ENCODE measurements around the gene RBM10.
"Not testable (repeated sequence)": the region's sequence is repeated elsewhere in the genome, so short reads cannot be mapped to it uniquely, and the experiment has no call there.

RBM10 gene, protein sequence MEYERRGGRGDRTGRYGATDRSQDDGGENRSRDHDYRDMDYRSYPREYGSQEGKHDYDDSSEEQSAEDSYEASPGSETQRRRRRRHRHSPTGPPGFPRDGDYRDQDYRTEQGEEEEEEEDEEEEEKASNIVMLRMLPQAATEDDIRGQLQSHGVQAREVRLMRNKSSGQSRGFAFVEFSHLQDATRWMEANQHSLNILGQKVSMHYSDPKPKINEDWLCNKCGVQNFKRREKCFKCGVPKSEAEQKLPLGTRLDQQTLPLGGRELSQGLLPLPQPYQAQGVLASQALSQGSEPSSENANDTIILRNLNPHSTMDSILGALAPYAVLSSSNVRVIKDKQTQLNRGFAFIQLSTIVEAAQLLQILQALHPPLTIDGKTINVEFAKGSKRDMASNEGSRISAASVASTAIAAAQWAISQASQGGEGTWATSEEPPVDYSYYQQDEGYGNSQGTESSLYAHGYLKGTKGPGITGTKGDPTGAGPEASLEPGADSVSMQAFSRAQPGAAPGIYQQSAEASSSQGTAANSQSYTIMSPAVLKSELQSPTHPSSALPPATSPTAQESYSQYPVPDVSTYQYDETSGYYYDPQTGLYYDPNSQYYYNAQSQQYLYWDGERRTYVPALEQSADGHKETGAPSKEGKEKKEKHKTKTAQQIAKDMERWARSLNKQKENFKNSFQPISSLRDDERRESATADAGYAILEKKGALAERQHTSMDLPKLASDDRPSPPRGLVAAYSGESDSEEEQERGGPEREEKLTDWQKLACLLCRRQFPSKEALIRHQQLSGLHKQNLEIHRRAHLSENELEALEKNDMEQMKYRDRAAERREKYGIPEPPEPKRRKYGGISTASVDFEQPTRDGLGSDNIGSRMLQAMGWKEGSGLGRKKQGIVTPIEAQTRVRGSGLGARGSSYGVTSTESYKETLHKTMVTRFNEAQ

DNA sequence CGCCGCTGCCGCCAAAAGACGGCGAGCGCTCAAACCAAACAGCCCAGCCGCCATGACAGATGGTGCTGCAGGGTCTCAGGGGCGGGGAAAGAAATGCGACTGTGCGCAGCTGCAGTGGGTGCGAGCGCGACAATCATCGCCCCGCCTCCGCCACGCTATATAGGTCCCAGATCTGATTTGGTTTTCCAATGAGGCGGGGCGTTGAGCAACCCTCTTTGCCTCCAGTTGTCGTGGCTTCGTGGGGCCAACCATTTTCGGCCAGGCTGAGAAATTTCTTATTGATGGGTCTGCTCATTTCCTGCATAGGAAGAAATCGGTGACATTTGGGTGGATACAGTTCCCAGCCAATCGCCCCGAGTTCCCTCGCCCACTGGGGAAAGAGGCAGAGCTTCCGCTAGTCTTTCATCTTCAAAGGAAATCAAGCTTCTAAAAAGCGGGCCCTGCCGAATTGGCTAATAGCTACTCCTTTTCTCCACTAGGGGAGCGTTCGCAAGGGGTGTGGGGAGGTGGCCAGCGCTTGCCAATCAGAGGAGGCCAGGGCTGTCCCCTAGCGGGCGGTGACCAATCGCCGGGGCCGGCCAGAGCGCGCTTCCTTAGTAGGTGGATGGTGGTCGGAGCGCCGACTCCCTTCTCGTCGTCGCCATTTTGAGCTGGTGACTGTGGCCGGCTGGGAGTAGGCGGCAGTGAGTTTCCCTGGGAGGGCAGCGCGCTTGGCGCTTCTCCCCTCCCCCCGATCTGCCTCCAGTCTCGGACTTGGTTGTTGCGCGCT lies at the start of gene RBM10, which contains the start of gene NDUFB11:
TSS of gene RBM10 (plus strand) at position 596 of the 769 bp plus-strand sequence. CDS start 2,261 bp downstream, outside the sequence.
TSS of gene NDUFB11 (minus strand) at position 77 of the 769 bp plus-strand sequence. CDS start at position 54, 23 bp downstream.
- Histone ChIP-seq H3K36me3 (ENCODE audit: insufficient read depth, low read depth, low read length) (peaks cover 18% of the 10 kb centered on the region; the same call in 1 of the 2 replicates), H3K4me3 (ENCODE audit: low read length) (peak within 1 kb of the TSS; percentile 92), H3K9me3 (ENCODE audit: insufficient read depth, low read depth, low read length) (no peaks in the 10 kb centered on the region)

DNA sequence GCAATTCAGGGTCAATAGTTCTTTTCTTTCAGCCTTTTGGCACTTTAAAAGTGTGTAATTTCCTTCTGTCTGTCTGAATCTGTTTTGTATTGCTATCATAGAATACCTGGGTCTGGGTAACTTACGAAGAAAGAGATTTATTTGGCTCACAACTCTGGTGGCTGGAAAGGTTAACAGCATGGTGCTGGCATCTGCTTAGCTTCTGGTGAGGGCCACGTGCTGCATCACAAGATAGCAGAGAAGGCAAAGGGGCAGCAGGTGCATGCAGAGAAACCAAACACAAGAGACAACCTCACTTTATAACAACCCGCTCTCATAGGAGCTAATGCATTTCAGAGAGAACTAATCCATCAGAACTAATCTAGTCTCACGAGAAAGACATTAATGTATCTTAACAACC lies 48.0 kb upstream of the RBM10 start:
- no peaks in the 10 kb centered on the region for H3K9me3 ChIP-seq (ENCODE audit: insufficient read depth, low read depth, low read length)
- H3K27ac ChIP-seq (ENCODE audit: low read length): no peak overlapping the region

More for the DNA sequence above, at the start of gene RBM10, which contains the start of gene NDUFB11:
- Histone ChIP-seq H3K27me3 (ENCODE audit: insufficient read depth, low read length) (no peaks in the 10 kb centered on the region), H3K27ac (ENCODE audit: low read length) (peak within 1 kb of the TSS; percentile 98), H3K9ac (ENCODE audit: low read depth, low read length) (peak within 1 kb of the TSS; percentile 94), H3K4me1 (ENCODE audit: insufficient read depth, low read length) (no peaks in the 10 kb centered on the region)

DNA sequence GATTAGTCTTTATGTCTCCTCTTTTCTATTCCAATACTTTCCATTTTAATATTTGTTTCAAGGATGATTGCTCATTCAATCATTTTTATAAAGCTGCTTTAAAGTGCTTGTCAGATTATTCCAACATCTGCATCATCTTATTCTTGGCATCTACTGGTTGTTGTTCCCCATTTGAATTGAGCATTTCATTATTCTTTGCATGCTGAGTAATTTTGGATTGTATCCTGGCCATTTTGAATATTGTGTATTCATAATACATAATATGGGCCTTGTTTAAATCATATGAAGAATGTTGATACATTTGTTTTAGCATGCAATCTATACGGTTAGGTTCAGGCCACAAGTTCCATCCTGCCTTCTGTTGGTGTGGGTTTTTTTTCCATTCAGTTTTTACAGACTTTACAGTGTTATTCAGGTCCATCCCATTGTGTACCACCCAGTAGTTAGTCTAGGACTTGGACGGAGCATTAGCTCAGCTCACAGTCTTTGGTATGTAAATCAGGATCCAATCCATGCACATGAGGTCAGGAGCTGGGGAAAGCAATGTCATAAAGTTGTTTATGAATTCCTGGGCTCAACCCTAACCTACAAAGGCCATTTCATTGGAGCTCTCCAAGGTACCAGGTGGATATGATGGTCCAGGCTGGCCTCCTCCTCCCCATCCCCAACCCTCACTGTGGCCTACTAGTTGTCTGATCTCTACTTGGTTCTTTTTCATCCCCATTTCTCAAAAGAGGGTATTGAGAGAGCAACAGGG lies 46.5 kb upstream of the RBM10 start:
- Histone ChIP-seq H3K27ac (ENCODE audit: low read length) (no peak overlapping the region), H3K36me3 (ENCODE audit: insufficient read depth, low read depth, low read length) (no peaks in the 10 kb centered on the region), H3K9ac (ENCODE audit: low read depth, low read length) (no peak overlapping the region), H3K9me3 (ENCODE audit: insufficient read depth, low read depth, low read length) (no peaks in the 10 kb centered on the region), H3K4me1 (ENCODE audit: insufficient read depth, low read length) (peaks cover 3% of the 10 kb centered on the region; the same call in 1 of the 2 replicates), H3K27me3 (ENCODE audit: insufficient read depth, low read length) (no peaks in the 10 kb centered on the region), H3K4me3 (ENCODE audit: low read length) (no peak overlapping the region)

More for the DNA sequence above, 48.0 kb upstream of the RBM10 start:
- Histone ChIP-seq H3K36me3 (ENCODE audit: insufficient read depth, low read depth, low read length) (no peaks in the 10 kb centered on the region), H3K4me3 (ENCODE audit: low read length) (no peak overlapping the region), H3K9ac (ENCODE audit: low read depth, low read length) (no peak overlapping the region), H3K4me1 (ENCODE audit: insufficient read depth, low read length) (peaks cover 5% of the 10 kb centered on the region; the same call in 1 of the 2 replicates), H3K27me3 (ENCODE audit: insufficient read depth, low read length) (no peaks in the 10 kb centered on the region)

DNA sequence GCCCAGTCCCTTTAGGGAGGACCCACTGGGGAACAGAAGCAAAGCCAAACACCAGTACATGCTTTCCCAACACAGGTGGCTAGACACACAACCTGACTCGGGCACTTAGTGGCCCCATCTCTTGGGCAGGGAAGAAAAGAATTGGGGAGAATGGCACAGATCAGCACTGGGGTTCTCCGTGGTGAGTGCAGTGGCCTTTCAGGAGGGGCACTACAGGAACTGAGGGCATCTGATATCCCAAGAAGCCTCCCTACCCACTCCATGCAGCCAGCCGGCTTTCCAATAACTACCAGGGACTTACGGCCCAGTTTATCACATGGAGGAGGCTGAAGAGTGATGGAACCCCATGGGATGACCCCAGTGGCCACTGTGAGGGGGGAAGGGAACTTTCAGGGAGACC lies 43.8 kb upstream of the RBM10 start:
- no peaks in the 10 kb centered on the region for H3K9me3 ChIP-seq (ENCODE audit: insufficient read depth, low read depth, low read length)
- H3K4me3 ChIP-seq (ENCODE audit: low read length): no peak overlapping the region
- no peak overlapping the region for H3K27ac ChIP-seq (ENCODE audit: low read length)
- H3K4me1 ChIP-seq (ENCODE audit: insufficient read depth, low read length): peaks cover 3% of the 10 kb centered on the region; the same call in 1 of the 2 replicates
- no peaks in the 10 kb centered on the region for H3K27me3 ChIP-seq (ENCODE audit: insufficient read depth, low read length)
- H3K9ac ChIP-seq (ENCODE audit: low read depth, low read length): no peak overlapping the region
- H3K36me3 ChIP-seq (ENCODE audit: insufficient read depth, low read depth, low read length): no peaks in the 10 kb centered on the region

DNA sequence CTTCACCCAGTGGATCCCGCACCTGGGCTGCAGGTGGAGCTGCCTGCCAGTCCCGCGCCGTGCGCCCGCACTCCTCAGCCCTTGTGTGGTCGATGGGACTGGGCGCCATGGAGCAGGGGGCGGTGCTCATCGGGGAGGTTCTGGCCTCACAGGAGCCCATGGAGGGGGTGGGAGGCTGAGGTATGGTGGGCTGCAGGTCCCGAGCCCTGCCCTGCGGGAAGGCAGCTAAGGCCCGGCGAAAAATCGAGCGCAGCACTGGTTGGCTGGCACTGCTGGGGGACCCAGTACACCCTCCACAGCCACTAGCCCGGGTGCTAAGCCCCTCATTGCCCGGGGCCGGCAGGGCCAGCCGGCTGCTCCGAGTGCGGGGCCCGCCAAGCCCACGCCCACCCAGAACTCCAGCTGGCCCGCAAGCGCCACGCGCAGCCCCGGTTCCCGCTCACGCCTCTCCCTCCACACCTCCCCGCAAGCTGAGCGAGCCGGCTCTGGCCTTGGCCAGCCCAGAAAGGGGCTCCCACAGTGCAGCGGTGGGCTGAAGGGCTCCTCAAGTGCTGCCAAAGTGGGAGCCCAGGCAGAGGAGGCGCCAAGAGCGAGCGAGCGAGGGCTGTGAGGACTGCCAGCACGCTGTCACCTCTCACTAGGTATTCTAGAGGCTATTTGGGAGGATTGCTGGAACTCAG lies 33.9 kb upstream of the RBM10 start:
- not testable (repeated sequence) for H3K4me1 ChIP-seq (ENCODE audit: insufficient read depth, low read length); H3K36me3 ChIP-seq (ENCODE audit: insufficient read depth, low read depth, low read length); H3K9ac ChIP-seq (ENCODE audit: low read depth, low read length); H3K27me3 ChIP-seq (ENCODE audit: insufficient read depth, low read length); H3K9me3 ChIP-seq (ENCODE audit: insufficient read depth, low read depth, low read length); H3K27ac ChIP-seq (ENCODE audit: low read length); H3K4me3 ChIP-seq (ENCODE audit: low read length)

DNA sequence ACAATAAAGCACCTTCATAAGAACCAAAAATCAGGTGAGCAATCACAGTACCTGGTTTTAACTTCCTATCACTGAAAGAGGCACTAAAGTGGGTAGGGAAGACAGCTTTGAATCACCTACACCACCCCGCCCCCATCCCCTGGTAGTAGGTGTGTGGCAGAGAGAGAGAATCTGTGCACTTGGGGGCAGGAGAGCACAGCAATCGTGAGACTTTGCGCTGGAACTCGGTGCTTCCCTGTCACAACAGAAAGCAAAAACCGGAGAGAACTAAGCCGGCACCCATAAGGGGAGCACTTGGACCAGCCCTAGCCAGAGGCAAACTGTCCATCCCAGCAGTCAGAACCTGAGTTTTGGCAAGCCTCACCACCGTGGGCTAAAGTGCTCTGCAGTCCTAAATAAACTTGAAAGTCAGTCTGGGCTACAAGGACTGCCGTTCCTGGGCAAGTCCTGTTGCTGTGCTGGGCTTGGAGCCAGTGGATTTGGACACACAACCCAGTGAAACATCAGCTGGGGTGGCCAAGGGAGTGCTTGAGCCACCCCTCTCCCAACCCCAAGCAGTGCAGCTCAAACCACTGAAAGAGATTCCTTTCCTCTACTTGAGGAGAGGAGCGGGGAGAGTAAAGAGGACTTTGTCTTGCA lies 32.6 kb upstream of the RBM10 start:
- Histone ChIP-seq H3K36me3 (ENCODE audit: insufficient read depth, low read depth, low read length) (no peaks in the 10 kb centered on the region), H3K4me1 (ENCODE audit: insufficient read depth, low read length) (no peaks in the 10 kb centered on the region), H3K9me3 (ENCODE audit: insufficient read depth, low read depth, low read length) (no peaks in the 10 kb centered on the region), H3K27me3 (ENCODE audit: insufficient read depth, low read length) (no peaks in the 10 kb centered on the region), H3K9ac (ENCODE audit: low read depth, low read length) (no peak overlapping the region), H3K4me3 (ENCODE audit: low read length) (no peak overlapping the region), H3K27ac (ENCODE audit: low read length) (no peak overlapping the region)

DNA sequence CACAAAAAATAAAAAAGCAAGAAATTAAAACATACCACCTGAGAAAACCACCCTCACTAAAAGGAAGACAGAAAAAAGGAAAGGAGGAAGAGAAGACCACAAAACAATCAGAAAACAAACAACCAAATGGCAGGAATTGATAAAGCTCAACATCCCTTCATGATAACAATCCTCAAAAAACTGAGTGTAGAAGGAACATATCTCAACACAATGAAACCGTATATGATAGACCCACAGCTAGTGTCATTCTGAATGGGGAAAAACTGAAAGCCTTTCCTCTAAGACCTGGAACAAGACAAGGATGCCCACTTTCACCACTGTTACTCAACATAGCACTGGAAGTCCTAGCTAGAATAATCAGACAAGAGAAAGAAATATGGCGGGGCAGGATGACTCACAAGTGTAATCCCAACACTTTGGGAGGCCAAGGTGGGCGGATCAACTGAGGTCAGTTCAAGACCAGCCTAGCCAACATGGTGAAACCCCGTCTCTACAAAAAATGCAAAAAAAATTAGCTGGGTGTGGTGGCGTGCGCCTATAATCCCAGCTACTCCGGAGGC lies 28.4 kb upstream of the RBM10 start:
- not testable (repeated sequence) for H3K9me3 ChIP-seq (ENCODE audit: insufficient read depth, low read depth, low read length); H3K27ac ChIP-seq (ENCODE audit: low read length); H3K27me3 ChIP-seq (ENCODE audit: insufficient read depth, low read length); H3K4me1 ChIP-seq (ENCODE audit: insufficient read depth, low read length); H3K9ac ChIP-seq (ENCODE audit: low read depth, low read length); H3K4me3 ChIP-seq (ENCODE audit: low read length); H3K36me3 ChIP-seq (ENCODE audit: insufficient read depth, low read depth, low read length)

DNA sequence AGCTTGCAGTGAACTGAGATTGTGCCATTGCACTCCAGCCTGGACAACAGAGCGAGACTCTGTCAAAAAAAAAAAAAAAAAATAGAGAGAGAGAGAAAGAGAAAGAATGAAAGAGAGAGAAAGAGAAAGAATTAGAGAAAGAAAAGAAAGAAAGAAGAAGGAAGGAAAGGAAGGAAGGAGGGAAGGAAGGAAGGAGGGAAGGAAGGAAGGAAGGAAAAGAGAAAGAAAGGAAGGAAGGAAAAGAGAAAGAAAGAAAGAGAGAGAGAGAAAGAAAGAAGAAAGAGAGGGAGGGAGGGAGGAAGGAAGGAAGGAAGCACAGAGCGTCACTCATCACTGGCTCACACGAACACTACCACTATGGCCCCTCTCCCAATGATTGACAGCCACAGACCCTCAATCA lies 20.6 kb upstream of the RBM10 start:
- H3K27me3 ChIP-seq (ENCODE audit: insufficient read depth, low read length); H3K36me3 ChIP-seq (ENCODE audit: insufficient read depth, low read depth, low read length); H3K9me3 ChIP-seq (ENCODE audit: insufficient read depth, low read depth, low read length); H3K27ac ChIP-seq (ENCODE audit: low read length); H3K9ac ChIP-seq (ENCODE audit: low read depth, low read length); H3K4me3 ChIP-seq (ENCODE audit: low read length); H3K4me1 ChIP-seq (ENCODE audit: insufficient read depth, low read length): not testable (repeated sequence)

DNA sequence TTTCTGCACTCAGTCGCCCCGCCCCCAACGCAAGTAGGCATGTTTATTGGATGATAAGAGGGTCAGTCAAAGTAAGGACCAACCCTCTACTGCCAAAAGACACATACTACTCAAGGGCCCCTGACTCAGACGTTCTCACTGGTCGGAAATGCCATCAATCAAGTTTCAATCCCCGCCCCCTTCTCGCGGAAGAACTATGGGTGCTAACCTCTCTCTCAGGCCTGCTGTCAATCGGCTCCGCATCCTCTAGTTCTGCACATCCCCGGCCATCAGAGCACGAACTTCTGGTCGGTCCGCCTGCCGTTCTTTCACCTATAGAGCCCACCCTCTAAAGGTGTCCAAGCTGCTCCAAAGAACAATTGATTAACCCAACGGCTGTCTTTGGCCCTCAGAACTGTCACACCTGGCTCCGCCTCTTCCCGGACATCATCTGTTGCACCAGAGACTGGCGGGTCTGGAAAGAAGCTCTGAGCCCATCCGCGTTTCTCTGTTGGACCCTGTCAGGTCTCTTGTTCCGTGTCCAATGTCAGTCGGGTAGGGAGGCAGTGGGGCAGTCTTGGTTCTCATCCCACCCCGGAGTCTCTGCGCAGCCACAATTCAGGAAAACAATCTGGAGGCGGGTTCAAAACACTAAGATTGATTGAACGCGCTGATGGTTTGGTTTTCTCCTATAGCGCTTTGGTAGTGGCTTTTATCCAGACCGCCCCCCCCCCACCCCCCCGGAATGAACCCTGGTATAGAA lies 15.7 kb upstream of the RBM10 start:
- no peaks in the 10 kb centered on the region for H3K36me3 ChIP-seq (ENCODE audit: insufficient read depth, low read depth, low read length)
- H3K27ac ChIP-seq (ENCODE audit: low read length): no peak overlapping the region
- H3K27me3 ChIP-seq (ENCODE audit: insufficient read depth, low read length): no peaks in the 10 kb centered on the region
- H3K4me1 ChIP-seq (ENCODE audit: insufficient read depth, low read length): no peaks in the 10 kb centered on the region
- peak overlapping the region; percentile 83 for H3K4me3 ChIP-seq (ENCODE audit: low read length)
- H3K9me3 ChIP-seq (ENCODE audit: insufficient read depth, low read depth, low read length): no peaks in the 10 kb centered on the region
- H3K9ac ChIP-seq (ENCODE audit: low read depth, low read length): peak overlapping the region; percentile 41; the same call in 1 of the 2 replicates

Data from iPS-20b (cell line).